GM18868 (cell line): ENCODE results near the gene DPCD.
A peak's percentile ranks its signal among the peaks of the same experiment; 100 is the strongest.

Experiments used
- ATAC-seq: cut with Tn5 transposase; IDR thresholded peaks from one replicate; pipeline ENCODE4 v1.9.1; 2021; ENCODE audit warnings: mild to moderate bottlenecking, moderate library complexity; ENCODE audit not compliant: unreplicated experiment

The DPCD gene

GRCh38 chr10:101567165-101568006 is 20.7 kb upstream of the DPCD start:
- ATAC-seq, result no peak

- no peak for ATAC-seq
These were observed 19.9 kb upstream of the DPCD start for GRCh38 chr10:101568054-101568745.

GRCh38 chr10:101569323-101569621 is 18.8 kb upstream of the DPCD start:
- no peak for ATAC-seq

GRCh38 chr10:101569622-101570427 is 18.3 kb upstream of the DPCD start:
- peak; percentile 68 for ATAC-seq

- ATAC-seq, result no peak
These were observed 17.5 kb upstream of the DPCD start for GRCh38 chr10:101570428-101571270.

GRCh38 chr10:101571271-101571925 is 16.7 kb upstream of the DPCD start:
- no peak for ATAC-seq

GRCh38 chr10:101572126-101572525 is 16.0 kb upstream of the DPCD start:
- no peak for ATAC-seq

GRCh38 chr10:101572785-101573184 is 15.3 kb upstream of the DPCD start:
- no peak for ATAC-seq

DNA sequence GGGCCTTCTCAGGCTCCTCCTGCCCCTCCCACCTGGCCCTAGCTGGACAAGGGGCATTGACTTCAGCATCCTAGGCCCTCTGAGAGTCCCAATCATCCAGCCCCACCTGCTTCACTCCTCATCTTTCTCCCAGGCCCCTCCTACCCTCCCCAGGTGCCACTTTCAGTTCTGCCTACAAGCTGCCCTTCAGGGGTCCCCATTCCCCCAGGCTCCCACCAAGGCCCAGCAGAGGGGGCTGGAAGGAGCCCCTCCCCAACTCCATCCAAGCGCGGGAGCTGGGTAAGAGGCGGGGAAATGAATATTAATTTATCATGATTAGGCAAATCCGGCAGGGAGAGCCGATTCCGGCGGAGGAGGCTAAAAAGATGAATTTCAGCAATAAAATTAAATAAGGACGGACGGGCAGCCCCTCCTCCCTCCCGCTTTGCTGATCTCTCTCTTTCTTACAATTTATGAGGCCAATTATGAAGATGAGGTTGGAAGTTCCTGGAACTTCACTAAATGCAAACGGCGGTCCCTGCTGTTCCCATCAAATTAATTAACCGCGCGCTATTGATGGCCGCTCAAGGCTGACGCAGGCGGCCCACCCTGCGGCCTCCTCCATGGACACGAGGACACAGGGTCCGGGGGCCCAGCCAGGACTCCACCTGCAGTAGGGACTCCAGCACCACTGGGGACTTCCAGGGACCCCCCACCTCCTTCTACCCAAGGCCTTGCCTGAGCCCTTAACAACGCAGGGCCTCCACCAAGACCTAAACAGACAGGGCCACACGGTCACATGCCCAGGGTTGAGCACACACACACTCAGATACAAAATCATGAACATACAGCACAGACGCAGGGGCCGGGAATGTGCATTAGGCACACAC is 14.0 kb upstream of the DPCD start:
- no peak for ATAC-seq

DNA sequence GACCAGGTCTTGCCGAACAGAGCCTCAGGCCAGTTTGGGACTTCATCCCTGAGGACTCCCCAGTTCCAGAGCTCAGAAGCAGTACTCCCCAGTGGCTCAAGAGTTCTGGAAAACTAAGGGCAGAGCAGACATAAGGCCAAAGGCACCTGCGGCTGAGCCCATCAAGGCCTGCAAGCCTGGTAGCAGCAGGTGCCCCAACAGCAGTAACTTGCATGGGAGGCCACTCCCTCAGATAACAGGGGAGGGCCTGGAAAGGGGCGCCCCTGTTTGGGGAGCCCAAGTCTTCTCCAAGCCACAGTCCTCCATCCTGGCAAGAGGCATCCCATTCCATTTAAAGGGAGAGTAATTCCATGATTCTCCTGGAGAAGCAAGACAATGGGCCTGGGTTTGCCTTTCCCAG is 13.0 kb upstream of the DPCD start:
- ATAC-seq, result no peak

- no peak for ATAC-seq
These were observed 12.4 kb upstream of the DPCD start for GRCh38 chr10:101575580-101576210.

GRCh38 chr10:101576211-101576863 is 11.8 kb upstream of the DPCD start:
- ATAC-seq, result no peak

DNA sequence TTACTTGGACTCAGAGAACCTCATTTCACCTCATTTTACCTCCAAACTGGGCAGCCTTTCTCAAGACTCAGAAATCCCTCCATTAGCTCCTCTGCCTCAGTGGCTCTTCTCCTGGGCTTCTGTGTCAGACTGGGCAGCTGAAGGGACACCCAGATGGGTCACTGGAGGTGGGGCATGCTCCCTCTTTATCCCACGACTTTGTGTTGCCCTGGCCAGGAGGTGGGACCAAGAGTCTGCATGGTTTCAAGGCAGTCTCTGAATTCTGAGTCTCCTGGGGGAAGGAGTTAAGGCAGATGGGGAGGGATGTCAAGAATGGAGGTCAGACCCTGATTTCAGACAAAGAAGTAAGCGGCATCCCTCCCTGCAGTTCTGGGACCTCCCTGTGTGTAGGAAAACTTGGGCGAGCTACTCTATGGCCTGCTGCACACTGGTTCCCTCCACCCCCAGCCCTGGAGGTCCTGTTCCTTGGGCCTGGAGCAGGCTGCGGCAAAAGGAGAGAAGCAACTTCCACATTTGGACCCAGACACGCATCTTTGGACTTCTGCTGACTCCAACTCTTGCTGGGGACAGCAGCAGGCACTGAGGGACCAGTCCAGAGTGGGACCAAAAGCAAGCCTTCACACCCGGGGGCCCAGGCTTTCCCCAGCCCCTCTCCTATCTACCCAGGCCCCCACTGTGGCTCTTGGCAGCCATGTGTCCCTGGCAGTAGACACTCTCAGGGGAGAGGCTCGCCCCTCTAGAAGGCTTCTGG is 10.8 kb upstream of the DPCD start:
- no peak for ATAC-seq

DNA sequence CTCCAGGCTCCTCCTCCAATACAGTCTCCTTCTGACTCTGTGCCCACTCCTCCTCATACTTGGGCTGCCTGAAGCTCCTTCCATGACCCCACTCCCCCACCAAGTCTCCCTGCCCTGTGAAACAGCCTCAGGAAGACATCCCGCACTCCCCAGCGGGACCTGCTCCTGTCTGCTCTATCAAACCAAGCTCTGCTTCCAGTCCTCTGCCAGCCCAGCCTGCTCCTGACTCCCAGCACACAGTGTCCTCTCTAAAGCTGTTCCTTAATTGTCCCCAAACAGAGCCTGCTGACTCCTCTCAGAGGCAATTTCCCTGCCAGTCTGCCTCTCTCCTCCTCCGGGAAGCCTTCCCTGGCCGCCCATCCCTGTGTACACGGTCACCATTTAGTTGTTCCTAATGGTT is 9.9 kb upstream of the DPCD start:
- no peak for ATAC-seq

DNA sequence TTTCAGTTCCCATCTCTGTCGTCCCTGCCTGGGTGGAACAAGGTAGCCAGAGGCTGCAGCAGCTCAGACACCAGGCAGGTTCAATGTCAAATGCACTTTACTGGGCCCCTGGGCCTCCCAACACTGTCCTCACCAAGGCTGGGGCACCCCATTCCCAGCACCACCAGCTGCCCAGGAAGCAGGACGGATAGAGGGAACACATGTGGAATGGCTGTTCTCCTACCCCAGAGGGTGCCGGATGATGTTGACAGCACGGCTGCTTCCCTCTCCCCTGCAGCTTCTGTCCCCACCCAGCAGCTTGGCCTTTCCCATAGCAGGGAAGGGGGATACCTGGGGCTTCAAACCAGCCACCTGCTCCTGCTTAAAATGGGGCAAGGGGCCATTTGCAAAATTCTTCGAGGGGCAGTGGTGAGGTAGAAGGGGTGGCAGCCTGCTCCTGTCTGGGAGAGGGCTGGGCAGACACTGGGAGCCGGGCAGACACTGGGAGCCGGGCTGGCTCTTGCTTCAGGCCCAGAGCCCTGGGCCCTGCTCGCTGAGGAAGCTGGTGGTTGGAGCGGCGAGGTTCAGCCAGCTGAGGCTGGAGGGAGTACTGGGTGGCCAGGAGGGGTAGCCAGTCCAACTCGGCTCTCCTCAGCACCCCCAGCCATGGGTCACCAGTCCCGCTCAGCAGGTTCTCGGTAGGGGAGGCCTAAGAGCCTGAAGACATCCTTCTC is 9.2 kb upstream of the DPCD start:
- no peak for ATAC-seq

- no peak for ATAC-seq
These were observed 8.6 kb upstream of the DPCD start for GRCh38 chr10:101579516-101579870.
